GM18507 (cell line): ENCODE measurements around the gene RASSF7.

Source experiments
- DNase-seq: peaks from one replicate; pipeline ENCODE4 v3.0.0; 2011; ENCODE audit warnings: low read depth; ENCODE audit not compliant: insufficient read length; ENCODE audit errors: extremely low spot score
- FAIRE-seq: peaks from 2 replicates; lab custom pipeline; 2011; peaks lifted over from hg19 to GRCh38; lab: Jason Lieb, UNC

RASSF7 gene

DNA sequence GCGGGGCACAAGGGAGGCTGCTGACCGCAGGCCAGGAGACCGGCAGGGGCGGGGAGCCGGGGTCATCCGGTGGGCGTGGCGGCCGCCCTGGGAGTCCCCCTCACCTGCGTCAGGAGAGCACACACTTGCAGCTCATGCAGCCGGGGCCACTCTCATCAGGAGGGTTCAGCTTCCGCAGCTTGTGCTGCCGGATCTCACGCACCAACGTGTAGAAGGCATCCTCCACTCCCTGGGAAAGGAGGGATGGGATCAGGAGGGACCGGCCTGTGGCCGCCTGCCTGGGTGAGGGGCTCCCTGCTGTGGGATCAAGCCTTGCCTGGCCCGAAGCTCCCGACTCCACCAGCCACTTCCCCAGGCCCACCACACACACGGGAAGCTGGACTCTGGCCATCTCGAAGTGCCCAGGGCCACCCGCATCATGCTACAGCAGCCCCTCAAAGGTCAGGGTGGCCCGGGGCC is 28.2 kb upstream of the RASSF7 start:
- FAIRE-seq (no peak), DNase-seq (no peak)

GRCh38 chr11:532986-533585 is 27.7 kb upstream of the RASSF7 start:
- FAIRE-seq (no peak), DNase-seq (no peak)

DNA sequence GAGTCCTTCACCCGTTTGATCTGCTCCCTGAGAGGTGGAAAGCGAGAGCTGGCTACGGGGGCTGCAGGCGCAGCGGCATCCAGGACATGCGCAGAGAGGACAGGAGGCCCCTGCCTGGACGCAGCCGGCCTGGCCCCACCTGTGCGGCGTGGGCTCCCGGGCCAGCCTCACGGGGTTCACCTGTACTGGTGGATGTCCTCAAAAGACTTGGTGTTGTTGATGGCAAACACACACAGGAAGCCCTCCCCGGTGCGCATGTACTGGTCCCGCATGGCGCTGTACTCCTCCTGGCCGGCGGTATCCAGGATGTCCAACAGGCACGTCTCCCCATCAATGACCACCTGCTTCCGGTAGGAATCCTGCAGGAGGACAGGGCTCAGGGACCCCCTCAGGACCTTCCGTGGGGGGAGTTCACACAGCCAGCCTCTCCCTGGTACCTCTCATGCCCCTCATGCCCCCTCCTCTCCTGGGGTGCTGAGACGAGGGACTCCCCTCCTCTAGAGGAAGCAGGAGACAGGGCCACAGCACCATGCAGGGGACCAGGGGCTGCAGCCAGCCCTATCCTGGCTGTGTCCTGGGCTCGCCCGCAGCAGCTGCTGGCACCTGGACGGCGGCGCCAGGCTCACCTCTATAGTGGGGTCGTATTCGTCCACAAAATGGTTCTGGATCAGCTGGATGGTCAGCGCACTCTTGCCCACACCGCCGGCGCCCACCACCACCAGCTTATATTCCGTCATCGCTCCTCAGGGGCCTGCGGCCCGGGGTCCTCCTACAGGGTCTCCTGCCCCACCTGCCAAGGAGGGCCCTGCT is 27.0 kb upstream of the RASSF7 start:
- DNase-seq (no peak), FAIRE-seq (no peak)

- peak; percentile 62 for FAIRE-seq
Measured at GRCh38 chr11:534396-535209, 26.2 kb upstream of the RASSF7 start.

DNA sequence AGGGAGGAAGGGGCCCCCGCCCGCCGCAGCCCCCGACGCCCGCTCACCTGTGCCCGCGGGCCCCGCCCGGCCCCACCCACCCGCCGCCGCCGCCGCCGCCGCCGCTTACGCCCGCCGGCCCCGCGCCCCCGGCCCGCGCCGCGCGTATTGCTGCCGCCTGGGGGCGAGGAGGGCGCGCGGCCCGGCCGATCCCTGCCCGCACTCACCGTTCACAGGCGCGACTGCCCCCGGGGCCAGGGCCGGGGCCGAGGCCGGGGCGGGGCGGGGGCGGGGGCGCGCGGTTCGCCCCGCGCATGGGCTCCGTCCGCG is 25.6 kb upstream of the RASSF7 start:
- FAIRE-seq = no peak

More at GRCh38 chr11:534396-535209, 26.2 kb upstream of the RASSF7 start:
- DNase-seq = no peak

DNA sequence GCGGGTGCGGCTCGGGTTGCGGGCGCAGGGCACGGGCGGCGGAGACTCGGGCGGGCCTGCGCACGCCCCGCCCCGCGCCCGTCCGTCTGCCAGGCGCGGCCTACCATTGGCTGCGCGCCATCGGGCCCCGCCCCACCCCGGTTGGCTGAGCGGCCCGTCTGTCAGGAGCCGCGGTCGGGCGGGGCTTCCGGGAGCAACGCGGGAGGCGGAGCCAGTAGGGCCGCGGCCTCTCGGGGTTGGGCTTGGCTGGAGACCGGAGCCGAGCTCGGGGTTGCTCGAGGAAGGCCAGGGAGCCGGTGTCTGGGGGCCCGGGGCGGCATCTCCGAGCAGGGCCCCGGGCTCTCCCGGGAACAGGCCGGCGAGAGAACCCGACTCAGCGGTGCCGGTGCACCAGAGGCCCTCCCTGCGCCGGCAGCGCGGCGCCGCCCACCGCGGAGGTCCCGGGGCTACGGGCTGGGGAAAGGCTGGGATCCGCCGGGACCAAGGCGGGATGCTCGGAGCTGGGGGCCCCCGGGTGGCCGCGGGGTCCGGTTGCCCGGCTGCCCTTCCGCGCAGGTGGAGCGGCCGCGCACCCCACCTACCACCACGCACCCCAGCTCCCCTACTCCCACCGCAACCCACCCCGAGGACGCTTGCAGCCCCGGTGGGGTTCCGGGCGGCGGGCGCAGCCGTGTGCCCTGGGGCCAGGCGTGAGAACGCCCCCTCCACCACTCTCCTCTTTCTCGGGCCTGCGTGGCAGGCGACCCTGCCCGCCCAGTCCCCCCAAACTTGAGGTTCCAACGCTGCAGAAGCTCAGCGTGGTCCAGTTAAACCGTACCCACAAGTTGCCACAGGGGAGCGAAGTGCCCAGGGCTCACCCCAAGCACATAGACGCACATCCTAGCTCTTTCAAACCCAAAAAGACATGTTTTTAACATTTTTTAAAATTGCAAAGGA is 25.0 kb upstream of the RASSF7 start, which contains the start of gene HRAS:
TSS of gene HRAS (minus strand) at position 58 of the 936 bp plus-strand sequence.
- peak; percentile 94 for FAIRE-seq
- DNase-seq = peak; percentile 100

More for the DNA sequence above, 25.6 kb upstream of the RASSF7 start:
- no peak for DNase-seq

- FAIRE-seq (peak; percentile 95), DNase-seq (peak; percentile 96)
Measured at GRCh38 chr11:536841-537621, 23.7 kb upstream of the RASSF7 start, which contains the start of gene LRRC56. Gene LRRC56 (plus strand): TSS chr11:537527. CDS start chr11:540685, 3,158 bp downstream.

DNA sequence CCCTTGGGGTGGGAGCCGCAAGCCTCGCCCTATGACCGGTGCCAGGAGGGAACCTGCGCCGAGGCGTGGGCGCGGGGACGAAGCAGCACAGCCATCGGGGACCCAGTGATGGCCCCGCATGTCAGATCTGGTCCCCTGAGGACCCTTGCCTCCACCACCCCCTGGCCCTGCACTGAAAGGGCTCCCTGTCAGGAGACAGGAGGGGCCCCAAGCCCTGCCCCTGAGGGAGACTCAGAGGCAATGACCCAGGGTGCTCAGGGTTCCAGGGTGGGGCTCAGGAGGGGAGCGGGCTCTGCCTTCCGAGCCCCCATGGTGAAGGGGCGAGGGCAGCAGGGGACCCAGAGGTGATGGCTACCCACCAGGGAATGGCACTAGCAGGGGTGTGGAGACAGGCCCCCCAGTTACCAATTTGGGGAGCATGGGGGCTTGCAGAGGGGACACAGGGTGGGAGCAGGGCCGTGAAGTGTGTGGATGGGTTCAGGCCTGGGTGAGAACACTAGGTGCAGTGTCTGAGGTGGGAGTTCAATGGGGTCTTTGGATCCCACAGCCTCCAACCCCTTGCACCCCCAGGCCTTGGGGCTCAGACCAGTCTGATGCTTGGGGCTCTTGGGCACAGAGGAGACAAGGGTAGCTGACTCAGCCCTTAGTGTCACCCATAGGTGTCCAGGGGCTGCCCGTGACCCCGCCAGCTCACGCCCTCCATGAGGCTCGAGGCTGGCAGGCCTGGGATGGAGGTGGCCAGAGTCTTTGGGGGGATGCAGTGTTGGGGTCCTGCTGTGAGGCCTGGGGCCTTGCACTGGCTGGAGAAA is 22.9 kb upstream of the RASSF7 start:
- FAIRE-seq (no peak), DNase-seq (no peak)

GRCh38 chr11:538431-539051 is 22.2 kb upstream of the RASSF7 start:
- DNase-seq = no peak
- FAIRE-seq = no peak

- DNase-seq (no peak), FAIRE-seq (no peak)
Measured at GRCh38 chr11:539971-540481, 20.7 kb upstream of the RASSF7 start.

GRCh38 chr11:540583-541432 is 20.0 kb upstream of the RASSF7 start:
- DNase-seq (no peak), FAIRE-seq (no peak)

DNA sequence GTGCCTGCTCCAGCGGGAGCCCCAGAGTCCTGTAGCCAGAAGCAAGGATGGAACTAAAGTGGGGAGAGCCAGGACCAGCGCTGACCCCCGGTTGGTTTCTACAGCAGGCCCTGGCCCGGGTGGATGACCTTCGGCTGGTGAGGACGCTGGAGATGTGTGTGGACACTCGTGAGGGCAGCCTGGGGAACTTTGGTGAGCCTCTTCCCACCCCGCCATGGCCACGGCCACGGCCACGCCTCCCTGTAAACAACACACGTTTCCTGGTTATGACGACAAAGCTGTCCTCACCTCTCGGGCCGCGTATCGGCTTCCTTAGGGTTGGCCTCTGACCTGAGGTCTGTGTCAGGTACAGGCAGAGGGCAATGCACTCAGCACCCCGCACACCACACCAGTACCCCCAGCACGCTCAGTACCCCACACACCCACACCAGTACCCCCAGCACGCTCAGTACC is 19.3 kb upstream of the RASSF7 start:
- no peak for DNase-seq
- FAIRE-seq = no peak

DNA sequence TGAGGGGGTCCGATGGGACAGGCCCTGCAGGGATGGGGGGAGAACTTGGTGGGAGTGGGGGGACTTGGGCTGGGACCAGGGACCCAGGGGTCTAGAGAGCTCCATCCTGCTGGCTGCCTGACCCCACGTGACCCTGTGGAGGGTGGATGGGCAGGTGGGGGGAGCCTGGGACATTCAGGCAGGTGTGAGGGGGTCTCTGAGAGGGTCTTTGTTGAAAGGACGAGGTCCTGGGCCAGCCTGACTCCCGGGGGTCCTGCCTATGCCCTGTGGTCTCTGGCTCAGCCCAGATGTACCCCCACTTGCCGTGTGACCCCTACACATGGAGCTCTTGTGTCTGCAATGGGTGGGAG is 16.0 kb upstream of the RASSF7 start:
- FAIRE-seq (no peak), DNase-seq (no peak)

GRCh38 chr11:545171-545570 is 15.6 kb upstream of the RASSF7 start:
- DNase-seq = no peak
- FAIRE-seq = no peak

GRCh38 chr11:548700-549603 is 11.8 kb upstream of the RASSF7 start:
- no peak for DNase-seq
- FAIRE-seq = no peak
